PC-3 (cell line): ENCODE data around the gene CAPN7. TPM values are rescaled to one million over a fixed set of nuclear protein-coding genes. Genes with fewer than 3 reads are reported as not detected.

Experiments used
- ATAC-seq: fragments of 200-7000 bp; cut with Tn5 transposase; 2 replicates; pipeline ENCODE4 v1.9.1; 2020; ENCODE audit warnings: mild to moderate bottlenecking, moderate library complexity
- BruUV-seq: library from RNA; stranded (reverse); fragments of 400-500 nt; replicated peaks from 2 replicates; lab custom pipeline; 2021; lab: Mats Ljungman, UMichigan
- CTCF ChIA-PET: fragments of 300-600 bp; sonication (Branson Sonifier 250); formaldehyde crosslinking; loops from one replicate; lab custom pipeline; 2022; ENCODE audit warnings: antibody characterized with exemption; lab: Charles Lee
- POLR2A ChIA-PET: fragments of 300-600 bp; sonication (Branson Sonifier 250); formaldehyde crosslinking; loops from one replicate; lab custom pipeline; 2022; ENCODE audit warnings: antibody characterized with exemption; ENCODE audit not compliant: unreplicated experiment; lab: Charles Lee
- DNase-seq: peaks from one replicate; pipeline ENCODE4 v3.0.0-alpha.2; 2015
- H2AFZ ChIP-seq: fragments of 300-600 bp; sonication (generic); 2 replicates; pipeline ENCODE4 v1.6.0; 2016; ENCODE audit warnings: antibody characterized with exemption, low read length
- H3F3A ChIP-seq: fragments of 300-600 bp; sonication (generic); one replicate; pipeline ENCODE4 v1.6.0; 2017; ENCODE audit warnings: antibody characterized with exemption, low read length, control low read depth, mild to moderate bottlenecking; ENCODE audit not compliant: unreplicated experiment
- H3K27ac ChIP-seq: fragments of 300-600 bp; sonication (generic); 2 replicates; pipeline ENCODE4 v1.5.1; 2016; ENCODE audit warnings: mild to moderate bottlenecking, low read length
- H3K27me3 ChIP-seq: fragments of 300-600 bp; sonication (generic); 2 replicates; pipeline ENCODE4 v1.6.1; 2016; ENCODE audit warnings: low read length, mixed read lengths
- H3K36me3 ChIP-seq: fragments of 300-600 bp; sonication (generic); 2 replicates; pipeline ENCODE4 v1.6.1; 2016; ENCODE audit warnings: low read depth, mixed run types, low read length, mixed read lengths
- H3K4me1 ChIP-seq: fragments of 300-600 bp; sonication (generic); 2 replicates; pipeline ENCODE4 v1.5.1; 2016; ENCODE audit warnings: low read length; ENCODE audit not compliant: insufficient read depth
- H3K4me2 ChIP-seq: fragments of 300-600 bp; sonication (generic); 2 replicates; pipeline ENCODE4 v1.6.0; 2016; ENCODE audit warnings: low read length
- H3K4me3 ChIP-seq: fragments of 300-600 bp; sonication (generic); 2 replicates; pipeline ENCODE4 v1.5.1; 2016; ENCODE audit warnings: mild to moderate bottlenecking, low read length, mixed read lengths
- H3K79me2 ChIP-seq: fragments of 300-600 bp; sonication (generic); 2 replicates; pipeline ENCODE4 v1.6.1; 2017; ENCODE audit warnings: low read length, mixed read lengths
- H3K9ac ChIP-seq: fragments of 300-600 bp; sonication (generic); 2 replicates; pipeline ENCODE4 v1.6.0; 2016; ENCODE audit warnings: mild to moderate bottlenecking, low read length
- H3K9me2 ChIP-seq: fragments of 300-600 bp; sonication (generic); replicated peaks from 2 replicates; pipeline ENCODE4 v1.6.1; 2016; ENCODE audit warnings: mixed run types, low read length, mixed read lengths
- H3K9me3 ChIP-seq: fragments of 300-600 bp; sonication (generic); 2 replicates; pipeline ENCODE4 v1.6.1; 2016; ENCODE audit warnings: low read length, mixed read lengths
- H4K20me1 ChIP-seq: fragments of 300-600 bp; sonication (generic); 2 replicates; pipeline ENCODE4 v1.6.1; 2016; ENCODE audit warnings: low read length, mixed read lengths
- EZH2 ChIP-seq: fragments of 300-600 bp; sonication (generic); IDR thresholded peaks from one replicate; pipeline ENCODE4 v1.6.1; 2017; ENCODE audit warnings: antibody characterized with exemption, mild to moderate bottlenecking, low read length; ENCODE audit not compliant: unreplicated experiment
- EZH2phosphoT487 ChIP-seq: fragments of 300-600 bp; sonication (generic); IDR thresholded peaks from 2 replicates; pipeline ENCODE4 v1.6.1; 2018; ENCODE audit warnings: mild to moderate bottlenecking, antibody characterized with exemption, low read length, borderline replicate concordance
- intact Hi-C: fragments of 100-400 bp; cut with micrococcal nuclease; formaldehyde crosslinking; loops from 2 replicates; pipeline ENCODE4 v1.9.0; 2023
- total RNA-seq: library from RNA; depleted of rRNA; stranded (reverse); fragments of >200 nt; gene quantifications from 2 replicates; pipeline ENCODE4 v1.2.3, GENCODE V29; 2014
- TF ChIP-seq, protein P1 (sequence below): fragments of 300-600 bp; sonication (generic); conservative IDR thresholded peaks from 2 replicates; pipeline ENCODE4 v1.5.1; 2017; ENCODE audit warnings: antibody characterized with exemption, low read depth, mild to moderate bottlenecking, low read length

The CAPN7 gene
- total RNA-seq, 1 experiment from 2014 or later, result 32.7 TPM

GRCh38 chr3:15268033-15268631 lies 62.1 kb downstream of the CAPN7 start:
- POLR2A ChIA-PET, result interaction anchor here (0.9 kb wide), 1 partner anchor 137 kb away, joined by 3 read pairs; no protein-coding TSS in a partner anchor
- ATAC-seq (peak; percentile 58), DNase-seq (peak; percentile 91)
- no peaks in the 10 kb centered on the region for H3F3A ChIP-seq
- H3K9me2 ChIP-seq, result no peaks in the 10 kb centered on the region
- intact Hi-C loops, result loop anchor here (1.0 to 5.0 kb wide), 6 partner anchors 53 to 289 kb away; partner anchors contain the start of gene SH3BP5
- no peak overlapping the region for H3K27ac ChIP-seq
- no peaks in the 10 kb centered on the region for H3K9me3 ChIP-seq
- H3K4me3 ChIP-seq, result no peak overlapping the region
- no peaks in the 10 kb centered on the region for H3K36me3 ChIP-seq
- H3K9ac ChIP-seq, result no peak overlapping the region
- no peaks in the 10 kb centered on the region for H4K20me1 ChIP-seq
- peaks cover 22% of the 10 kb centered on the region for H3K4me1 ChIP-seq
- no peaks in the 10 kb centered on the region for H3K27me3 ChIP-seq
- CTCF ChIA-PET, result interaction anchor here (0.5 to 3.0 kb wide), 14 partner anchors 23 to 160 kb away, joined by 3 to 46 read pairs (median 3); partner anchors contain the start of genes CAPN7 and SH3BP5
- no peaks in the 10 kb centered on the region for H3K79me2 ChIP-seq
- no TSS peak for BruUV-seq
- TF ChIP-seq, protein P1, sequence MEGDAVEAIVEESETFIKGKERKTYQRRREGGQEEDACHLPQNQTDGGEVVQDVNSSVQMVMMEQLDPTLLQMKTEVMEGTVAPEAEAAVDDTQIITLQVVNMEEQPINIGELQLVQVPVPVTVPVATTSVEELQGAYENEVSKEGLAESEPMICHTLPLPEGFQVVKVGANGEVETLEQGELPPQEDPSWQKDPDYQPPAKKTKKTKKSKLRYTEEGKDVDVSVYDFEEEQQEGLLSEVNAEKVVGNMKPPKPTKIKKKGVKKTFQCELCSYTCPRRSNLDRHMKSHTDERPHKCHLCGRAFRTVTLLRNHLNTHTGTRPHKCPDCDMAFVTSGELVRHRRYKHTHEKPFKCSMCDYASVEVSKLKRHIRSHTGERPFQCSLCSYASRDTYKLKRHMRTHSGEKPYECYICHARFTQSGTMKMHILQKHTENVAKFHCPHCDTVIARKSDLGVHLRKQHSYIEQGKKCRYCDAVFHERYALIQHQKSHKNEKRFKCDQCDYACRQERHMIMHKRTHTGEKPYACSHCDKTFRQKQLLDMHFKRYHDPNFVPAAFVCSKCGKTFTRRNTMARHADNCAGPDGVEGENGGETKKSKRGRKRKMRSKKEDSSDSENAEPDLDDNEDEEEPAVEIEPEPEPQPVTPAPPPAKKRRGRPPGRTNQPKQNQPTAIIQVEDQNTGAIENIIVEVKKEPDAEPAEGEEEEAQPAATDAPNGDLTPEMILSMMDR, result peak; percentile 98
- no peak for TF ChIP-seq EZH2
- H2AFZ ChIP-seq, result no peak overlapping the region
- no peak overlapping the region for H3K4me2 ChIP-seq

GRCh38 chr3:15269091-15269989 lies 63.3 kb downstream of the CAPN7 start:
- H3K4me1 ChIP-seq, result peaks cover 22% of the 10 kb centered on the region
- TSS peak; percentile 57 for BruUV-seq
- ChIA-PET CTCF (interaction anchor here (0.5 to 3.0 kb wide), 5 partner anchors 41 to 290 kb away, joined by 3 to 46 read pairs (median 5); partner anchors contain the start of gene SH3BP5), POLR2A (interaction anchor here (0.6 kb wide), 1 partner anchor 119 kb away, joined by 3 read pairs; no protein-coding TSS in a partner anchor)
- peak overlapping the region; percentile 47 for H3K9ac ChIP-seq
- DNase-seq, result peak; percentile 98
- H3K79me2 ChIP-seq, result no peaks in the 10 kb centered on the region
- H3K9me2 ChIP-seq, result no peaks in the 10 kb centered on the region
- peak overlapping the region; percentile 56 for H2AFZ ChIP-seq
- peak; percentile 92 for ATAC-seq
- H4K20me1 ChIP-seq, result no peaks in the 10 kb centered on the region
- H3K4me2 ChIP-seq, result peak overlapping the region; percentile 70
- TF ChIP-seq EZH2phosphoT487 (no peak), EZH2 (no peak)
- TF ChIP-seq, protein P1, result no peak
- no peaks in the 10 kb centered on the region for H3K27me3 ChIP-seq
- intact Hi-C loops, result loop anchor here (1.0 to 5.0 kb wide), 5 partner anchors 41 to 288 kb away; no protein-coding TSS in a partner anchor
- no peaks in the 10 kb centered on the region for H3K9me3 ChIP-seq
- H3K36me3 ChIP-seq, result no peaks in the 10 kb centered on the region
- H3K4me3 ChIP-seq, result peak overlapping the region; percentile 35; the same call in 1 of the 2 replicates
- H3F3A ChIP-seq, result no peaks in the 10 kb centered on the region
- H3K27ac ChIP-seq, result peak overlapping the region; percentile 85
